HCT116 (cell line): Measurements from ENCODE around the gene HOMER2. TPM values are rescaled to one million over a fixed set of nuclear protein-coding genes. Genes with fewer than 3 reads are reported as not detected.

Source experiments
- ATAC-seq: fragments of 200-7000 bp; cut with Tn5 transposase; 2 replicates; pipeline ENCODE4 v1.9.1; 2020; ENCODE audit warnings: mild to moderate bottlenecking, moderate library complexity
- BruUV-seq: library from RNA; stranded (reverse); fragments of 400-500 nt; replicated peaks from 2 replicates; lab custom pipeline; 2021; lab: Mats Ljungman, UMichigan
- CTCF ChIA-PET: fragments of 300-600 bp; sonication (Branson Sonifier 250); formaldehyde crosslinking; loops from one replicate; lab custom pipeline; 2021; ENCODE audit warnings: antibody characterized with exemption; lab: Charles Lee
- POLR2A ChIA-PET: fragments of 300-600, 350-600 bp; sonication (Branson Sonifier 250); formaldehyde crosslinking; loops from one replicate; lab custom pipeline; 2021; ENCODE audit warnings: antibody characterized with exemption; lab: Charles Lee
- RAD21 ChIA-PET, 2 experiments: fragments of 300-600 bp; sonication (Branson Sonifier 250); formaldehyde crosslinking; loops; one replicate each; lab custom pipeline; 2023; ENCODE audit warnings: low total read pairs in 2 of 2; ENCODE audit not compliant: uncharacterized antibody in 2 of 2, unreplicated experiment in 2 of 2, low non-redundant PET in 1 of 2; lab: Charles Lee
- DNase-seq: peaks from one replicate; pipeline ENCODE4 v3.0.0-alpha.2; 2010; ENCODE audit warnings: low read depth, low spot score
- H2AFZ ChIP-seq: fragments of 200-600 bp; shearing (Covaris generic), sonication (generic); 2 replicates; pipeline ENCODE4 v1.6.1; 2017; ENCODE audit warnings: low read depth, mixed run types, mixed read lengths, antibody characterized with exemption, low read length; ENCODE audit not compliant: poor library complexity, severe bottlenecking
- H3K27ac ChIP-seq: 2 replicates; pipeline ENCODE4 v1.5.1; 2012; ENCODE audit warnings: low read depth, low read length
- H3K27me3 ChIP-seq: fragments of 200-600 bp; sonication (generic); 2 replicates; pipeline ENCODE4 v1.6.1; 2016; ENCODE audit warnings: mixed run types, low read length, mixed read lengths; ENCODE audit not compliant: insufficient read depth
- H3K36me3 ChIP-seq, 2 experiments: fragments of 200-500 bp in 1 of 2; fragments of 200-600 bp in 1 of 2; sonication (Bioruptor generic) in 1 of 2; sonication (generic) in 1 of 2; 2 replicates each; pipeline versions ENCODE4 v1.5.1 to v1.6.1; 2014 to 2016; ENCODE audit warnings: low read length in 2 of 2, inconsistent platforms in 1 of 2, mixed read lengths in 1 of 2, mixed run types in 1 of 2; ENCODE audit not compliant: insufficient read depth in 2 of 2, control insufficient read depth in 1 of 2
- H3K4me1 ChIP-seq, 2 experiments: fragments of 200-600 bp in 1 of 2; sonication (generic) in 1 of 2; 2 replicates each; pipeline versions ENCODE4 v1.5.1 to v1.6.1; 2012 to 2017; ENCODE audit warnings: low read length in 2 of 2, inconsistent platforms in 1 of 2, mild to moderate bottlenecking in 1 of 2, mixed read lengths in 1 of 2, mixed run types in 1 of 2, moderate library complexity in 1 of 2; ENCODE audit not compliant: insufficient read depth in 2 of 2, control insufficient read depth in 1 of 2
- H3K4me2 ChIP-seq: fragments of 200-600 bp; sonication (generic); 2 replicates; pipeline ENCODE4 v1.6.1; 2017; ENCODE audit warnings: mixed run types, low read length, mixed read lengths
- H3K4me3 ChIP-seq, 2 experiments: fragments of 200-600 bp in 1 of 2; sonication (generic) in 1 of 2; replicated peaks in 1 of 2; 2 replicates each; pipeline ENCODE4 v1.5.1; 2011 to 2016; ENCODE audit warnings: low read length in 2 of 2, control low read depth in 1 of 2, low read depth in 1 of 2, mild to moderate bottlenecking in 1 of 2, mixed read lengths in 1 of 2, mixed run types in 1 of 2
- H3K79me2 ChIP-seq: fragments of 200-600 bp; sonication (generic); 2 replicates; pipeline ENCODE4 v1.6.1; 2017; ENCODE audit warnings: mild to moderate bottlenecking, mixed run types, low read length, moderate library complexity, mixed read lengths; ENCODE audit not compliant: insufficient read depth
- H3K9ac ChIP-seq: fragments of 200-600 bp; sonication (generic); 2 replicates; pipeline ENCODE4 v1.6.1; 2016; ENCODE audit warnings: low read length, mixed read lengths
- H3K9me2 ChIP-seq: fragments of 200-600 bp; sonication (generic), shearing (Covaris generic); 2 replicates; pipeline ENCODE4 v1.6.1; 2017; ENCODE audit warnings: mixed run types, mild to moderate bottlenecking, moderate library complexity; ENCODE audit not compliant: insufficient read depth
- H3K9me3 ChIP-seq, 2 experiments: fragments of 200-500 bp in 1 of 2; fragments of 200-600 bp in 1 of 2; sonication (Bioruptor generic) in 1 of 2; sonication (generic) in 1 of 2; 2 replicates each; pipeline ENCODE4 v1.6.1; 2014 to 2017; ENCODE audit warnings: low read length in 2 of 2, mixed read lengths in 2 of 2, inconsistent platforms in 1 of 2, low read depth in 1 of 2, mild to moderate bottlenecking in 1 of 2, mixed run types in 1 of 2, moderate library complexity in 1 of 2; ENCODE audit not compliant: control insufficient read depth in 1 of 2, insufficient read depth in 1 of 2
- H4K20me1 ChIP-seq: fragments of 200-600 bp; sonication (generic), shearing (Covaris generic); 2 replicates; pipeline ENCODE4 v1.6.1; 2017; ENCODE audit warnings: mixed run types, mild to moderate bottlenecking, moderate library complexity; ENCODE audit not compliant: insufficient read depth
- CEBPB ChIP-seq: IDR thresholded peaks from 2 replicates; pipeline ENCODE4 v1.6.1; 2012; ENCODE audit warnings: low read depth
- EGR1 ChIP-seq: IDR thresholded peaks from 2 replicates; pipeline ENCODE4 v1.6.1; 2012; ENCODE audit warnings: low read depth
- EZH2 ChIP-seq: fragments of 200-600 bp; sonication (generic); IDR thresholded peaks from 2 replicates; pipeline ENCODE4 v1.6.1; 2017; ENCODE audit warnings: antibody characterized with exemption, mixed run types
- POLR2AphosphoS5 ChIP-seq: IDR thresholded peaks from 2 replicates; pipeline ENCODE4 v1.6.1; 2011; ENCODE audit warnings: mild to moderate bottlenecking, low read depth, low read length, moderate library complexity
- RAD21 ChIP-seq: IDR thresholded peaks from 2 replicates; pipeline ENCODE4 v1.6.1; 2012; ENCODE audit warnings: low read depth, mild to moderate bottlenecking
- ZFX ChIP-seq: fragments of 450-650 bp; IDR thresholded peaks from 2 replicates; pipeline ENCODE4 v1.6.1; 2017
- intact Hi-C: fragments of 100-400 bp; cut with micrococcal nuclease; formaldehyde crosslinking; loops from 2 replicates; pipeline ENCODE4 v1.10.0; 2022
- total RNA-seq: library from RNA; stranded (reverse); gene quantifications from one replicate; pipeline ENCODE4 v1.2.1, GENCODE V29; 2021; ENCODE audit not compliant: unreplicated experiment
- TF ChIP-seq, protein P1 (sequence below): IDR thresholded peaks from 2 replicates; pipeline ENCODE4 v1.6.1; 2012
- TF ChIP-seq, protein P2 (sequence below): IDR thresholded peaks from 2 replicates; pipeline ENCODE4 v1.6.1; 2012
- TF ChIP-seq, protein P3 (sequence below): IDR thresholded peaks from 2 replicates; pipeline ENCODE4 v1.6.1; 2012; ENCODE audit warnings: low read depth

HOMER2 gene
- total RNA-seq, 1 experiment from 2014 or later, result 3.9 TPM

DNA sequence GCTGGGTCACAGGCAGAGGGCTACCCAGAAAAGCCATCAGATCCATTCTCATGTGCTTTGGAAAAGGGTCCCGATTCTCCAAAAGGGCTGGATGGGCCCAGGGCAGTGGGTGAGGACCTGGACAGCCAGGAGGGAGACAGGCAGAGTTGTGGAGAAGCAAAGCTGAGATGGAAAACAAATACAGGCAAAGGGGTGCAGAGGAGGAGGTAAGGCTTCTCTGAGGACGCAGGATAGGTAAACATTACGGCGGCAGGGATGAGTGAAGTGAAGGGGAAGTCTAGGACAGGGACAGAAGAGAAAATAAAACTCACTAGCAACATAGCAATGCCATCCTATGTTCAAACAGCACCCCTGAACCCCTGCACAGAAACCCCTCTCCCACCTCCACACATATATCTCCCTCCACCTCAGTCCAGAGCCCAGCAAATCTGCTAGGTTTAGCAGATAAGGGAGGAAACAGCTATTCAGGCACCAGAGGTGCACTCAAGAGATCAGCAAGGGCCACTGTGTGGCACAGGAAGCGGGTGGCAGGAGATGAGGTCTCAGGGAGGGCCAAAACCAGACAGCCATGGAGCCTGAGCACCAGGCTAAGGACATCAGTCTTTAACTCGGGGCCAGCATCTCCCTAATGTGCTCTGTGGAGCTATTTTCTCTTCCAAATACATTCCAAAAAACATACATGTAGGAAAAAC lies 51.3 kb downstream of the HOMER2 start:
- BruUV-seq, result no TSS peak
- ATAC-seq, result no peak
- POLR2A ChIA-PET, result no interaction called here

More for the DNA sequence above, 51.3 kb downstream of the HOMER2 start:
- Histone ChIP-seq H3K9ac (no peak overlapping the region), H2AFZ (no peak overlapping the region), H3K36me3 (no peaks in the 10 kb centered on the region), H3K9me2 (no peaks in the 10 kb centered on the region), H3K4me3 (no peak overlapping the region), H3K79me2 (no peaks in the 10 kb centered on the region), H3K27me3 (no peaks in the 10 kb centered on the region), H3K27ac (no peak overlapping the region), H4K20me1 (no peaks in the 10 kb centered on the region), H3K4me1 (no peaks in the 10 kb centered on the region), H3K4me2 (no peak overlapping the region), H3K9me3 (no peaks in the 10 kb centered on the region)
- RAD21 ChIA-PET, result no interaction called here
- TF ChIP-seq EZH2 (no peak), ZFX (no peak), CEBPB (no peak), EGR1 (no peak), POLR2AphosphoS5 (no peak), RAD21 (no peak)
- TF ChIP-seq, protein P1, sequence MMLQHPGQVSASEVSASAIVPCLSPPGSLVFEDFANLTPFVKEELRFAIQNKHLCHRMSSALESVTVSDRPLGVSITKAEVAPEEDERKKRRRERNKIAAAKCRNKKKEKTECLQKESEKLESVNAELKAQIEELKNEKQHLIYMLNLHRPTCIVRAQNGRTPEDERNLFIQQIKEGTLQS, result no peak
- TF ChIP-seq, protein P2, sequence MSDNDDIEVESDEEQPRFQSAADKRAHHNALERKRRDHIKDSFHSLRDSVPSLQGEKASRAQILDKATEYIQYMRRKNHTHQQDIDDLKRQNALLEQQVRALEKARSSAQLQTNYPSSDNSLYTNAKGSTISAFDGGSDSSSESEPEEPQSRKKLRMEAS, result no peak
- TF ChIP-seq, protein P3, sequence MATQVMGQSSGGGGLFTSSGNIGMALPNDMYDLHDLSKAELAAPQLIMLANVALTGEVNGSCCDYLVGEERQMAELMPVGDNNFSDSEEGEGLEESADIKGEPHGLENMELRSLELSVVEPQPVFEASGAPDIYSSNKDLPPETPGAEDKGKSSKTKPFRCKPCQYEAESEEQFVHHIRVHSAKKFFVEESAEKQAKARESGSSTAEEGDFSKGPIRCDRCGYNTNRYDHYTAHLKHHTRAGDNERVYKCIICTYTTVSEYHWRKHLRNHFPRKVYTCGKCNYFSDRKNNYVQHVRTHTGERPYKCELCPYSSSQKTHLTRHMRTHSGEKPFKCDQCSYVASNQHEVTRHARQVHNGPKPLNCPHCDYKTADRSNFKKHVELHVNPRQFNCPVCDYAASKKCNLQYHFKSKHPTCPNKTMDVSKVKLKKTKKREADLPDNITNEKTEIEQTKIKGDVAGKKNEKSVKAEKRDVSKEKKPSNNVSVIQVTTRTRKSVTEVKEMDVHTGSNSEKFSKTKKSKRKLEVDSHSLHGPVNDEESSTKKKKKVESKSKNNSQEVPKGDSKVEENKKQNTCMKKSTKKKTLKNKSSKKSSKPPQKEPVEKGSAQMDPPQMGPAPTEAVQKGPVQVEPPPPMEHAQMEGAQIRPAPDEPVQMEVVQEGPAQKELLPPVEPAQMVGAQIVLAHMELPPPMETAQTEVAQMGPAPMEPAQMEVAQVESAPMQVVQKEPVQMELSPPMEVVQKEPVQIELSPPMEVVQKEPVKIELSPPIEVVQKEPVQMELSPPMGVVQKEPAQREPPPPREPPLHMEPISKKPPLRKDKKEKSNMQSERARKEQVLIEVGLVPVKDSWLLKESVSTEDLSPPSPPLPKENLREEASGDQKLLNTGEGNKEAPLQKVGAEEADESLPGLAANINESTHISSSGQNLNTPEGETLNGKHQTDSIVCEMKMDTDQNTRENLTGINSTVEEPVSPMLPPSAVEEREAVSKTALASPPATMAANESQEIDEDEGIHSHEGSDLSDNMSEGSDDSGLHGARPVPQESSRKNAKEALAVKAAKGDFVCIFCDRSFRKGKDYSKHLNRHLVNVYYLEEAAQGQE, result no peak
- intact Hi-C loops, result no loop called here
- no peak for DNase-seq
- CTCF ChIA-PET, result no interaction called here
